Karpas-422 (cell line): ENCODE results near the gene NPFF. TPM values are rescaled to one million over a fixed set of nuclear protein-coding genes. Genes with fewer than 3 reads are reported as not detected.

Experiments
- DNase-seq: peaks from one replicate; pipeline ENCODE4 v3.0.0-alpha.2; 2015
- H2AFZ ChIP-seq: fragments of 200-600 bp; sonication (generic); 2 replicates; pipeline ENCODE4 v1.6.1; 2014; ENCODE audit warnings: antibody characterized with exemption, low read length, mixed read lengths
- H3K27ac ChIP-seq: fragments of 200-600 bp; sonication (generic); 2 replicates; pipeline ENCODE4 v1.5.1; 2014; ENCODE audit warnings: mild to moderate bottlenecking, low read length, moderate library complexity
- H3K27me3 ChIP-seq: fragments of 200-600 bp; sonication (generic); 2 replicates; pipeline ENCODE4 v1.6.1; 2014; ENCODE audit warnings: low read length, mixed read lengths
- H3K36me3 ChIP-seq: fragments of 200-600 bp; sonication (generic); 2 replicates; pipeline ENCODE4 v1.6.1; 2014; ENCODE audit warnings: low read length, mixed read lengths; ENCODE audit not compliant: insufficient read depth
- H3K4me1 ChIP-seq: fragments of 200-600 bp; sonication (generic); 2 replicates; pipeline ENCODE4 v1.6.1; 2014; ENCODE audit warnings: mild to moderate bottlenecking, low read length, mixed read lengths
- H3K4me2 ChIP-seq: fragments of 200-600 bp; sonication (generic); 2 replicates; pipeline ENCODE4 v1.6.1; 2014; ENCODE audit warnings: low read length, low read depth, mild to moderate bottlenecking; ENCODE audit not compliant: poor library complexity, severe bottlenecking
- H3K4me3 ChIP-seq: fragments of 200-600 bp; sonication (generic); 2 replicates; pipeline ENCODE4 v1.5.1; 2014; ENCODE audit warnings: mild to moderate bottlenecking, antibody characterized with exemption, low read length, mixed read lengths
- H3K79me2 ChIP-seq: fragments of 200-600 bp; sonication (generic); 2 replicates; pipeline ENCODE4 v1.6.1; 2014; ENCODE audit warnings: mild to moderate bottlenecking, low read length, mixed read lengths
- H3K9ac ChIP-seq: fragments of 200-600 bp; sonication (generic); 2 replicates; pipeline ENCODE4 v1.6.0; 2014; ENCODE audit warnings: low read length
- H3K9me2 ChIP-seq: fragments of 200-600 bp; sonication (generic), shearing (Covaris generic); replicated peaks from 2 replicates; pipeline ENCODE4 v1.6.0; 2014; ENCODE audit warnings: mild to moderate bottlenecking, low read length, moderate library complexity; ENCODE audit not compliant: insufficient read depth
- H3K9me3 ChIP-seq: fragments of 300-700, 200-600 bp; sonication (generic); 2 replicates; pipeline ENCODE4 v1.6.1; 2014; ENCODE audit warnings: low read length, mixed read lengths
- H4K20me1 ChIP-seq: fragments of 200-600 bp; sonication (generic); 2 replicates; pipeline ENCODE4 v1.6.1; 2014; ENCODE audit warnings: mild to moderate bottlenecking, antibody characterized with exemption, low read length, low read depth; ENCODE audit not compliant: insufficient read depth
- total RNA-seq: library from RNA; depleted of rRNA; stranded (reverse); fragments of >200 nt; shearing (Covaris generic); gene quantifications from 2 replicates; pipeline ENCODE4 v1.2.3, GENCODE V29; 2014; ENCODE audit warnings: low replicate concordance

The NPFF gene
- total RNA-seq, 1 experiment from 2014 or later: not detected

GRCh38 chr12:53523131-53523530 is 15.8 kb upstream of the NPFF start:
- Histone ChIP-seq H2AFZ (no peak overlapping the region), H3K27me3 (no peaks in the 10 kb centered on the region), H3K9me2 (no peaks in the 10 kb centered on the region), H3K79me2 (0 out of 2 replicates have a peak, but pooled peaks cover 2% of the 10 kb centered on the region), H3K4me1 (no peaks in the 10 kb centered on the region), H3K4me3 (no peak overlapping the region), H3K9me3 (no peaks in the 10 kb centered on the region), H4K20me1 (no peaks in the 10 kb centered on the region), H3K4me2 (no peak overlapping the region), H3K9ac (no peak overlapping the region), H3K36me3 (peaks cover 33% of the 10 kb centered on the region; the same call in 1 of the 2 replicates), H3K27ac (no peak overlapping the region)
- no peak for DNase-seq

- no peaks in the 10 kb centered on the region for H3K27me3 ChIP-seq
- H3K4me3 ChIP-seq: no peak overlapping the region
- no peaks in the 10 kb centered on the region for H3K9me3 ChIP-seq
- no peaks in the 10 kb centered on the region for H3K79me2 ChIP-seq
- H3K27ac ChIP-seq: no peak overlapping the region
- H3K9me2 ChIP-seq: no peaks in the 10 kb centered on the region
- no peaks in the 10 kb centered on the region for H4K20me1 ChIP-seq
- peaks cover 35% of the 10 kb centered on the region for H3K36me3 ChIP-seq
- no peak overlapping the region for H3K4me2 ChIP-seq
- no peak overlapping the region for H2AFZ ChIP-seq
- H3K9ac ChIP-seq: no peak overlapping the region
- no peaks in the 10 kb centered on the region for H3K4me1 ChIP-seq
- no peak for DNase-seq
These were observed 11.1 kb upstream of the NPFF start for GRCh38 chr12:53518381-53518780.

DNA sequence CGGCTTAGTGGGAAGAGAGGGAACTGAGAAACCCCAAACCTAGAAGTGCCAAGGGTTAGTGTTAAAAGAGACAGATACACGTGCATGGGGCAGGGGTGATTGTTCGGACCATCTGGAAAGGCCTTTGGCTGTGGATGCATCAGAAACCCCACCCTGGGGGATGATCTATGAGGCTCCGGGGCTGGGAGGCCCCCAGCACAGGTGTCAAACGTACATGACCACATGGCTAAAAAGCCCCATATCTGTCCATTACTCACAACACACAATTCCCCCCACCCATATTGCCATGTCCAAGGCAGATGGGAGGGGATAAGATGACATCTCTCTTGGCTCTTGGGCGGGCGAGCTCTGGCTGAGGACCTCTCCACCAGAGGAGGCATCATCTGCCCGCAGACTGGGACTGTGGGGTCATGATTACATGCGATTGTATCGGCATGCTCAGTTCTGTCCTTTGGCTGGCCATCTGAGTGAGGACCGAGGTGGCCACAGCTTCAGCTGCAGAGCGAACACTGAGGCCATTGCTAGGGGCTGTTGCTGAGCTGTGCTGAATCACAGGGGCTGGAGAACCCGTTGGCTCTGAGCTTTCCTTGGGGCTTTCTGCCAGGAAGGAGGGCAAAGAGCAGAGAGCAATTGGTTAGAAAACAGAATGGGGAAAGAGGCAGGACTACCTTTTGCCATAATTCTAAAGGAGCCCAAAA is 9.6 kb upstream of the NPFF start:
- no peak for DNase-seq
- no peaks in the 10 kb centered on the region for H3K9me2 ChIP-seq
- H3K27ac ChIP-seq: no peak overlapping the region
- no peaks in the 10 kb centered on the region for H3K79me2 ChIP-seq
- no peaks in the 10 kb centered on the region for H3K27me3 ChIP-seq
- H3K36me3 ChIP-seq: peaks cover 33% of the 10 kb centered on the region
- no peaks in the 10 kb centered on the region for H4K20me1 ChIP-seq
- H2AFZ ChIP-seq: no peak overlapping the region
- no peaks in the 10 kb centered on the region for H3K4me1 ChIP-seq
- H3K9ac ChIP-seq: no peak overlapping the region
- H3K4me3 ChIP-seq: no peak overlapping the region
- H3K9me3 ChIP-seq: no peaks in the 10 kb centered on the region
- H3K4me2 ChIP-seq: no peak overlapping the region

- no peak for DNase-seq
- Histone ChIP-seq H3K4me2 (no peak overlapping the region), H3K4me1 (no peaks in the 10 kb centered on the region), H3K79me2 (no peaks in the 10 kb centered on the region), H3K36me3 (peaks cover 25% of the 10 kb centered on the region), H2AFZ (no peak overlapping the region), H3K4me3 (no peak overlapping the region), H3K27me3 (no peaks in the 10 kb centered on the region), H3K9ac (no peak overlapping the region), H3K9me2 (no peaks in the 10 kb centered on the region), H4K20me1 (no peaks in the 10 kb centered on the region), H3K27ac (no peak overlapping the region), H3K9me3 (no peaks in the 10 kb centered on the region)
These were observed 8.0 kb upstream of the NPFF start for GRCh38 chr12:53515291-53515680.

DNA sequence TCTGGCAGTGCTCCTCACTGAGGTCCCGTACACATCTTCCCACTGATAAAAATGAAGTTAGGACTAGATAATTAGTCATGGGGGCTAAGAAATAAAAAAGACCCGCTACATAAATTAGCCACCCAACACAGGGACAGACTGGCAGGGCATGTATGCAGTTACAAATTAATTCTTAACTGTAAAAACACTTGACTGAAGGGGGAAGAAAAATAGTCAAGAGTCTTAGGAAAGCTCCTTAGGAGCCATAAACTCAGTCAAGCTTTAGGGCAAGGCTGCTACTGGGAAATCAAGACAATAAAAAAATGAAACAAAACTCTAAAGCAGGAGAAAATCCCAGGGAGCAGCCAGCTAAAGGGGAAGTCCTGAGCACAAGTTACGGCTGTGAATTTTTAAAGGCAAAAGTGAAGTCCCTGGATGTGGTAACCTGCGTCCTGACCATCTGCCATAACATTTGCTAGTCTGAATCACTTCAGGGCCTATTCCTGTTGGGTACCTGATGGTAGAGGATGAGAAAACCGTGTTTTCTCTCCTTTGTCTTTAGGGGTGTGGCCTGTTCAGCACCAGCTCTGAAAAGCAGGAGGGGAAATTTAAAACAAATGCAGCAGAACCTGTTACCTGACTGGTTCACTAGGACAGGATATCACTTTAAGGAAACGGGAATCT is 7.5 kb upstream of the NPFF start:
- H3K9ac ChIP-seq: no peak overlapping the region
- H3K9me2 ChIP-seq: no peaks in the 10 kb centered on the region
- H3K79me2 ChIP-seq: no peaks in the 10 kb centered on the region
- no peak for DNase-seq
- no peaks in the 10 kb centered on the region for H3K27me3 ChIP-seq
- H3K36me3 ChIP-seq: peaks cover 21% of the 10 kb centered on the region
- H3K27ac ChIP-seq: no peak overlapping the region
- no peaks in the 10 kb centered on the region for H4K20me1 ChIP-seq
- no peak overlapping the region for H3K4me2 ChIP-seq
- no peak overlapping the region for H3K4me3 ChIP-seq
- H3K9me3 ChIP-seq: no peaks in the 10 kb centered on the region
- H3K4me1 ChIP-seq: no peaks in the 10 kb centered on the region
- no peak overlapping the region for H2AFZ ChIP-seq

- H3K27me3 ChIP-seq: no peaks in the 10 kb centered on the region
- H4K20me1 ChIP-seq: no peaks in the 10 kb centered on the region; the same call in 1 of the 2 replicates
- H3K4me2 ChIP-seq: no peak overlapping the region
- H3K4me3 ChIP-seq: no peak overlapping the region
- peaks cover 3% of the 10 kb centered on the region for H3K4me1 ChIP-seq
- no peak overlapping the region for H3K9ac ChIP-seq
- H3K79me2 ChIP-seq: no peaks in the 10 kb centered on the region
- H3K9me3 ChIP-seq: no peaks in the 10 kb centered on the region
- no peak overlapping the region for H2AFZ ChIP-seq
- no peak overlapping the region for H3K27ac ChIP-seq
- no peak for DNase-seq
- no peaks in the 10 kb centered on the region for H3K9me2 ChIP-seq
- peaks cover 21% of the 10 kb centered on the region for H3K36me3 ChIP-seq
These were observed 6.6 kb upstream of the NPFF start for GRCh38 chr12:53513712-53514410.

DNA sequence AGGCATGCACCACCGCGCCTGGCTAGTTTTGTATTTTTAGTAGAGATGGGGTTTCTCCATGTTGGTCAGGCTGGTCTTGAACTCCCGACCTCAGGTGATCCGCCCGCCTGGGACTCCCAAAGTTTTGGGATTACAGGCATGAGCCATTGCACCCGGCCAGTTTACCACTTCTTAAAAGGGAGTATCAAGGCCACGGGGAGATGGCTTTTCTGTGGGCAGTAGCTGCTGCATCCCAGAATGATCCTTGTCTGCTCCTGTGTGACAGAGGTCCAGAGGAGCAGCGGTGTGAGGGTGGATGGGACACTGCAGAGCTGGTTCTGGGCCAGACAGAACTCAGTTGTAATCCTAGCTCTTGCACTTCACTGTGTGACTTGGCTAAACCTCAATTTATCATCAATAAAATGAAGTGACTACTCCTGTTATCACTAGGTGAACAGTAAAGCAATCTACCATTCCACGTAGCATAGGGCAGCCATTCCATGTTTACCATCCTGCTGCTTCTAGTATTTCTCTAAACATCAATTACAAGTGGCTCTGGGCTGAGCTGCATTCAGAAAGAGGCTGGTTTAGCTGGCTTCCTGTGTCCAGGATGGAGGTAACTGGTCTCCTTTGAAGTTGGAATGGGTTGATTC is 3.0 kb upstream of the NPFF start:
- Histone ChIP-seq H3K4me1 (peaks cover 8% of the 10 kb centered on the region), H3K4me3 (no peak overlapping the region), H4K20me1 (no peaks in the 10 kb centered on the region; the same call in 1 of the 2 replicates), H3K27me3 (no peaks in the 10 kb centered on the region), H3K9me3 (no peaks in the 10 kb centered on the region), H3K4me2 (no peak overlapping the region), H2AFZ (no peak overlapping the region), H3K9ac (no peak overlapping the region), H3K27ac (no peak overlapping the region), H3K9me2 (no peaks in the 10 kb centered on the region), H3K36me3 (peaks cover 25% of the 10 kb centered on the region), H3K79me2 (no peaks in the 10 kb centered on the region)
- DNase-seq: no peak
